ENCODE results near the gene SPATC1L. TPM values are rescaled to one million over a fixed set of nuclear protein-coding genes. Genes with fewer than 3 reads are reported as not detected.

SPATC1L gene
- polyA plus RNA-seq, 3 donors = 3.3 to 6.7 (median 5.8) TPM

DNA sequence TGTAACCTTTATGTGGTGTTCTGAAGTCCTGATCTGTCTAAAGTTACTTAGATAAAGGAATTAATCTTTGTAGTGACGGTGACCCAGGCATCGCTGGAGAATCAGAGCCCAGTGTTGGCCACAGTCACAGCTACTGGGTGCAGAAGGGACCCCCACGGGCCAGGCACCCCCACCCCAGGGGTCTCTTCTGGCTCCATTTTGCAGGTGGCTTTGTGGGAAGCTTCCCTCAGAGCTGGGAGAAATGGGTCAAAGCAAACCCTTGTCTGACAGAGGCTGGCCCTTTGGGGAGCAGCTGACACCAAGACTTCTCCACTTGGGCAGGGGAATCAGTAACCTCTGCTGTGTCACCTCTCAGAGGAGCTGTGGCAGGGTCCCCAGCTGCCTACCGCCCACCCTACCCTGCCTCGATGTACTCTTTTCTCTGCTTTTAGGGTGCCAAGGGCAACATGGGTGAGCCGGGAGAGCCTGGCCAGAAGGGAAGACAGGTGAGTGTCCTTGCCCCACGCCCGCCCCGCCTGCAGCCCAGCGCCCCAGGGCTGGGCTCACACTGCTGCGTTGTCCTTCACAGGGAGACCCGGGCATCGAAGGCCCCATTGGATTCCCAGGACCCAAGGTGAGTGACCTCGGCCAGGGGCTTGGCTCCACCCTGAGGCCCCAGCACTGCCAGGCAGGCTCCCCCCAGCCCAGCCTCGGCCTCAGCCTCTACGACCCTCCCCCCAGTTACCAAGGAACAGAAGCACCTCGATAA, 68.6 kb downstream of the SPATC1L start:
- no peak overlapping the region for H3K4me3 ChIP-seq (replicated peaks in 1 of 3; ENCODE audit: low read depth in 2 of 3, low read length in 3 of 3)
- H3K36me3 ChIP-seq (replicated peaks in 1 of 2; ENCODE audit: control insufficient read depth in 1 of 2, insufficient read depth in 2 of 2, low read length in 2 of 2) = no peaks in the 10 kb centered on the region
- Mint-ChIP-seq H3K9me3 (peaks cover 0 to 20% (median 9%) of the 10 kb centered on the region in 7 donors), H3K4me3 (no peak overlapping the region), H3K36me3 (no peaks in the 10 kb centered on the region), H3K27me3 (ENCODE audit: low read depth in 3 of 3) (peaks cover 0 to 3% (median 2%) of the 10 kb centered on the region in 3 donors), H3K4me1 (no peaks in the 10 kb centered on the region), H3K27ac (no peak overlapping the region)
- no peak overlapping the region for H3K9ac ChIP-seq (ENCODE audit: insufficient read depth, low read length, poor library complexity, severe bottlenecking)
- H3K4me2 ChIP-seq (replicated peaks; ENCODE audit: extremely low read depth, low read length, poor library complexity, severe bottlenecking) = no peak overlapping the region
- intact Hi-C loops (cut with micrococcal nuclease) = no loop called here
- peaks cover 5 to 16% of the 10 kb centered on the region in 2 donors for H3K9me3 ChIP-seq (replicated peaks in 1 of 2; ENCODE audit: control insufficient read depth in 1 of 2, insufficient read depth in 1 of 2, low read length in 2 of 2)
- no peaks in the 10 kb centered on the region for H3K27me3 ChIP-seq (ENCODE audit: control insufficient read depth in 2 of 2, insufficient read depth in 2 of 2, low read length in 2 of 2)
- H4K20me1 ChIP-seq (ENCODE audit: insufficient read depth, low read length) = no peaks in the 10 kb centered on the region
- TF ChIP-seq, protein P1, sequence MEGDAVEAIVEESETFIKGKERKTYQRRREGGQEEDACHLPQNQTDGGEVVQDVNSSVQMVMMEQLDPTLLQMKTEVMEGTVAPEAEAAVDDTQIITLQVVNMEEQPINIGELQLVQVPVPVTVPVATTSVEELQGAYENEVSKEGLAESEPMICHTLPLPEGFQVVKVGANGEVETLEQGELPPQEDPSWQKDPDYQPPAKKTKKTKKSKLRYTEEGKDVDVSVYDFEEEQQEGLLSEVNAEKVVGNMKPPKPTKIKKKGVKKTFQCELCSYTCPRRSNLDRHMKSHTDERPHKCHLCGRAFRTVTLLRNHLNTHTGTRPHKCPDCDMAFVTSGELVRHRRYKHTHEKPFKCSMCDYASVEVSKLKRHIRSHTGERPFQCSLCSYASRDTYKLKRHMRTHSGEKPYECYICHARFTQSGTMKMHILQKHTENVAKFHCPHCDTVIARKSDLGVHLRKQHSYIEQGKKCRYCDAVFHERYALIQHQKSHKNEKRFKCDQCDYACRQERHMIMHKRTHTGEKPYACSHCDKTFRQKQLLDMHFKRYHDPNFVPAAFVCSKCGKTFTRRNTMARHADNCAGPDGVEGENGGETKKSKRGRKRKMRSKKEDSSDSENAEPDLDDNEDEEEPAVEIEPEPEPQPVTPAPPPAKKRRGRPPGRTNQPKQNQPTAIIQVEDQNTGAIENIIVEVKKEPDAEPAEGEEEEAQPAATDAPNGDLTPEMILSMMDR (IDR thresholded peaks at IDR 0.05) = no peak
- no peak for DNase-seq
- 96% methylated on average over 14 of the region's 17 CpGs for WGBS (ENCODE audit: insufficient coverage)
- H3K27ac ChIP-seq (ENCODE audit: low read depth in 1 of 2, low read length in 2 of 2) = no peak overlapping the region
- no peaks in the 10 kb centered on the region for H3K4me1 ChIP-seq (ENCODE audit: control insufficient read depth in 1 of 2, insufficient read depth in 2 of 2, low read length in 2 of 2)
- H2AFZ ChIP-seq (ENCODE audit: insufficient read depth, low read depth, low read length, poor library complexity, severe bottlenecking) = no peak overlapping the region
- H3K79me2 ChIP-seq (ENCODE audit: insufficient read depth, low read length) = no peaks in the 10 kb centered on the region

DNA sequence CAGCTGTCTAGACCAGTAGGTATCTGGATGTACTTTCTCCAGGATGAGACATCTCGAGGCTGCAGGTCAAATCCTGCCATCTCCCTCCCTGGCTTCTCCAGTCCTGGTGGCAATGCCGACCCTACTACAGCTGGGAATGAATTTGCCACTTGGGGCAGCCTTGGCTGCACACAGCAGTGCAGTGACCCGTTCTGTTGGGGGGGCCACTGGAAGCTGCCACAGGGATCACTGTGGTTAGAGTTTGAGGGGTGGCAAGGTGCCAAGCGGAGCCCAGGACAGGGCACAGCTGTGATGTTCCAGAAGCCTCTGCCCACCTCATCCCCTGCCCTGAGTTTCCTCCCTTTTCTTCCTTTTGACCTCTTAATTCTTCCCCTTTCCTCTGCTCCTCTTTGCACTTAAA, 69.3 kb downstream of the SPATC1L start:
- WGBS (ENCODE audit: insufficient coverage) = 100% methylated on average over 1 of the region's 4 CpGs
- no peaks in the 10 kb centered on the region for H3K36me3 ChIP-seq (replicated peaks in 1 of 2; ENCODE audit: control insufficient read depth in 1 of 2, insufficient read depth in 2 of 2, low read length in 2 of 2)

More for the DNA sequence above, 69.3 kb downstream of the SPATC1L start:
- Histone ChIP-seq H3K4me1 (ENCODE audit: control insufficient read depth in 1 of 2, insufficient read depth in 2 of 2, low read length in 2 of 2) (no peaks in the 10 kb centered on the region), H2AFZ (ENCODE audit: insufficient read depth, low read depth, low read length, poor library complexity, severe bottlenecking) (no peak overlapping the region), H4K20me1 (ENCODE audit: insufficient read depth, low read length) (no peaks in the 10 kb centered on the region), H3K4me2 (replicated peaks; ENCODE audit: extremely low read depth, low read length, poor library complexity, severe bottlenecking) (no peak overlapping the region), H3K27me3 (ENCODE audit: control insufficient read depth in 2 of 2, insufficient read depth in 2 of 2, low read length in 2 of 2) (no peaks in the 10 kb centered on the region), H3K27ac (ENCODE audit: low read depth in 1 of 2, low read length in 2 of 2) (no peak overlapping the region), H3K9ac (ENCODE audit: insufficient read depth, low read length, poor library complexity, severe bottlenecking) (no peak overlapping the region), H3K4me3 (replicated peaks in 1 of 3; ENCODE audit: low read depth in 2 of 3, low read length in 3 of 3) (no peak overlapping the region), H3K9me3 (replicated peaks in 1 of 2; ENCODE audit: control insufficient read depth in 1 of 2, insufficient read depth in 1 of 2, low read length in 2 of 2) (peaks cover 5 to 16% of the 10 kb centered on the region in 2 donors), H3K79me2 (ENCODE audit: insufficient read depth, low read length) (no peaks in the 10 kb centered on the region)
- H3K27me3 Mint-ChIP-seq (ENCODE audit: low read depth in 3 of 3) = peaks cover 0 to 3% (median 2%) of the 10 kb centered on the region in 3 donors
- no peaks in the 10 kb centered on the region for H3K36me3 Mint-ChIP-seq
- H3K4me1 Mint-ChIP-seq = no peaks in the 10 kb centered on the region
- H3K4me3 Mint-ChIP-seq = no peak overlapping the region
- intact Hi-C loops (cut with micrococcal nuclease) = no loop called here
- no peak for DNase-seq
- H3K27ac Mint-ChIP-seq = no peak overlapping the region
- peaks cover 0 to 20% (median 10%) of the 10 kb centered on the region in 7 donors for H3K9me3 Mint-ChIP-seq
- TF ChIP-seq, protein P1 (IDR thresholded peaks at IDR 0.05) = no peak

Data from CD14-positive monocyte (primary cell).